ENCODE results near the gene NT5DC1. TPM values are rescaled to one million over a fixed set of nuclear protein-coding genes. Genes with fewer than 3 reads are reported as not detected.
"Not testable (repeated sequence)": the region's sequence is repeated elsewhere in the genome, so short reads cannot be mapped to it uniquely, and the experiment has no call there.

The NT5DC1 gene
- total RNA-seq, 1 experiment from 2014 or later, result 37.9 TPM

DNA sequence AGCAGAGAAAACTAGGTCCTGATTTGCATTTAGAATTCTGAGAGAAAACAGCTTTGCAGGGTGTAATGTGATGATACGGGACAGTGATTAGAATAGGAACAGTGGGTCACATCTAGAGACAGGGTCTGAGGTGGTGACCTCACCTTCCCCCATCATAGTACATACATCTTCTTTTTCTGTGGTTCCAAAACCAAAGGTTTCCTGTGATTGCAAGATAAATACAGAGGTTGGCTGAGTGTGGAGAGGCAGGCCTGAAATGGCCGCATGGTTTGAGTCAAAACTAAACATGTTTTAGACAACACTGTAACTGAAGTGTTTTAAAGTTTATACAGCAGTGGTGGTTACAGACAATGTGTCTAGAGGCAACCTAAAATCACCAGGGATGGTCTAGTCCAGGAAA is 10.4 kb upstream of the NT5DC1 start:
- BruUV-seq (replicated peaks), result no TSS peak
- Histone ChIP-seq H3K9me3 (ENCODE audit: low read depth, low read length, poor library complexity, severe bottlenecking) (no peaks in the 10 kb centered on the region), H3K36me3 (ENCODE audit: insufficient read depth, low read length, poor library complexity, severe bottlenecking) (no peaks in the 10 kb centered on the region), H3K27ac (ENCODE audit: low read depth, low read length, poor library complexity, severe bottlenecking) (no peak overlapping the region), H3K4me3 (ENCODE audit: low read depth, low read length, poor library complexity, severe bottlenecking) (no peak overlapping the region), H3K27me3 (replicated peaks; ENCODE audit: insufficient read depth, low read depth, low read length, poor library complexity) (no peaks in the 10 kb centered on the region), H3K4me1 (ENCODE audit: insufficient read depth, low read length, poor library complexity, severe bottlenecking) (no peaks in the 10 kb centered on the region)
- CTCF ChIA-PET, result no interaction called here
- intact Hi-C loops (cut with micrococcal nuclease; ENCODE audit: unreplicated experiment), result no loop called here
- POLR2A ChIA-PET (ENCODE audit: low non-redundant PET), result no interaction called here
- no peak for DNase-seq (ENCODE audit: low spot score)
- no peak for TF ChIP-seq EZH2 (IDR thresholded peaks at IDR 0.05; ENCODE audit: borderline replicate concordance, low read depth, low read length, poor library complexity, severe bottlenecking)
- TF ChIP-seq, protein P1, sequence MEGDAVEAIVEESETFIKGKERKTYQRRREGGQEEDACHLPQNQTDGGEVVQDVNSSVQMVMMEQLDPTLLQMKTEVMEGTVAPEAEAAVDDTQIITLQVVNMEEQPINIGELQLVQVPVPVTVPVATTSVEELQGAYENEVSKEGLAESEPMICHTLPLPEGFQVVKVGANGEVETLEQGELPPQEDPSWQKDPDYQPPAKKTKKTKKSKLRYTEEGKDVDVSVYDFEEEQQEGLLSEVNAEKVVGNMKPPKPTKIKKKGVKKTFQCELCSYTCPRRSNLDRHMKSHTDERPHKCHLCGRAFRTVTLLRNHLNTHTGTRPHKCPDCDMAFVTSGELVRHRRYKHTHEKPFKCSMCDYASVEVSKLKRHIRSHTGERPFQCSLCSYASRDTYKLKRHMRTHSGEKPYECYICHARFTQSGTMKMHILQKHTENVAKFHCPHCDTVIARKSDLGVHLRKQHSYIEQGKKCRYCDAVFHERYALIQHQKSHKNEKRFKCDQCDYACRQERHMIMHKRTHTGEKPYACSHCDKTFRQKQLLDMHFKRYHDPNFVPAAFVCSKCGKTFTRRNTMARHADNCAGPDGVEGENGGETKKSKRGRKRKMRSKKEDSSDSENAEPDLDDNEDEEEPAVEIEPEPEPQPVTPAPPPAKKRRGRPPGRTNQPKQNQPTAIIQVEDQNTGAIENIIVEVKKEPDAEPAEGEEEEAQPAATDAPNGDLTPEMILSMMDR (conservative IDR thresholded peaks at IDR 0.05; ENCODE audit: low read depth, low read length), result no peak

DNA sequence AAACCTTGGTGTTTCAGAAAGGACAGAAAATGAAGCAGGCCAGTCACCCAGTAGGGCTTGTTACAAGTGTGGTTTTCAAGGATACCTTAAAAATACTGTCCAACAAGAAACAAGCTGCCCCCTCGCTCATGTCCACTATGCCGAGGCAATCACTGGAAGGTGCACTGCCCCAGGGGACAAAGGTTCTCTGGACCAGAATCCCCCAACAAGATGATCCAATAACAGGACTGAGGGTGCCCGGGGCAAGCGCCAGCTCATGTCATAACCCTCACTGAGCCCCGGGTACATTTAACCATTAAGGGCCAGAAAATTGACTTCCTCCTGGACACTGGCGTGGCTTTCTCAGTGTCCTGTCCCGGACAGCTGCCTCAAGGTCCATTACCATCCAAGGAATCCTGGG is 6.6 kb upstream of the NT5DC1 start:
- POLR2A ChIA-PET (ENCODE audit: low non-redundant PET), result no interaction called here
- no peak for TF ChIP-seq EZH2 (IDR thresholded peaks at IDR 0.05; ENCODE audit: borderline replicate concordance, low read depth, low read length, poor library complexity, severe bottlenecking)
- TF ChIP-seq, protein P1 (conservative IDR thresholded peaks at IDR 0.05; ENCODE audit: low read depth, low read length), result no peak

DNA sequence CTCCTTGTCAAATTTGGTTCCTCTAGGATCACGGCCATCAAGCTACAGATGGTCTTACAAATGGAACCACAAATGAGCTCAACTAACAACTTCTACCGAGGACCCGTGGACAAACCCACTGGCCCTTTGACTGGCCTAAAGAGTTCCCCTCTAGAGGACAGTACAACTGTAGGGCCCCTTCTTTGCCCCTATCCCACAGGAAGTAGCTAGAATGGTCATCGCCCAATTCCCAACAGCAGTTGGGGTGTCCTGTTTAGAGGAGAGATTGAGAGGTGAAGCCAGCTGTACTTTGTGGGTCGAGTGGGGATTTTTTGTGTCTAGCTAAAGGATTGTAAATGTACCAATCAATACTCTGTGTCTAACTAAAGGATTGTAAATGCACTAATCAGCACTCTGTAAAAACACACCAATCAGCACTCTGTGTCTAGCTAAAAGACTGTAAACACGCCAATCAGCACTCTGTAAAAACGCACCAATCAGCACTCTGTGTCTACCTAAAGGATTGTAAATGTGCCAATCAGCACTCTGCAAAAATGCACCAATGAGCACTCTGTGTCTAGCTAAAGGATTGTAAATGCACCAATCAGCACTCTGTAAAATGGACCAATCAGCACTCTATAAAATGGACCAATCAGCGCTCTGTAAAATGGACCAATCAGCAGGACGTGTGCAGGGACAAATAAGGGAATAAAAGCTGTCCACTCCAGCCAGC is 4.4 kb upstream of the NT5DC1 start:
- POLR2A ChIA-PET (ENCODE audit: low non-redundant PET); H3K27ac ChIP-seq (ENCODE audit: low read depth, low read length, poor library complexity, severe bottlenecking); H3K36me3 ChIP-seq (ENCODE audit: insufficient read depth, low read length, poor library complexity, severe bottlenecking); H3K4me3 ChIP-seq (ENCODE audit: low read depth, low read length, poor library complexity, severe bottlenecking); H3K27me3 ChIP-seq (replicated peaks; ENCODE audit: insufficient read depth, low read depth, low read length, poor library complexity); BruUV-seq (replicated peaks); DNase-seq (ENCODE audit: low spot score): not testable (repeated sequence)
- Histone ChIP-seq H3K9me3 (ENCODE audit: low read depth, low read length, poor library complexity, severe bottlenecking) (peaks cover 16% of the 10 kb centered on the region), H3K4me1 (ENCODE audit: insufficient read depth, low read length, poor library complexity, severe bottlenecking) (peaks cover 11% of the 10 kb centered on the region)
- CTCF ChIA-PET, result interaction anchor here (0.7 to 2.0 kb wide), 2 partner anchors 22 to 85 kb away, joined by 3 to 14 read pairs; no protein-coding TSS in a partner anchor
- intact Hi-C loops (cut with micrococcal nuclease; ENCODE audit: unreplicated experiment), result loop anchor here (5.0 kb wide), 2 partner anchors 34 to 199 kb away; partner anchors contain the start of gene FRK

More for the DNA sequence above, 6.6 kb upstream of the NT5DC1 start:
- intact Hi-C loops (cut with micrococcal nuclease; ENCODE audit: unreplicated experiment), result no loop called here
- peaks cover 16% of the 10 kb centered on the region for H3K9me3 ChIP-seq (ENCODE audit: low read depth, low read length, poor library complexity, severe bottlenecking)
- H3K27ac ChIP-seq (ENCODE audit: low read depth, low read length, poor library complexity, severe bottlenecking), result no peak overlapping the region
- no peaks in the 10 kb centered on the region for H3K4me1 ChIP-seq (ENCODE audit: insufficient read depth, low read length, poor library complexity, severe bottlenecking)
- CTCF ChIA-PET, result no interaction called here
- no peak for DNase-seq (ENCODE audit: low spot score)
- no peak overlapping the region for H3K4me3 ChIP-seq (ENCODE audit: low read depth, low read length, poor library complexity, severe bottlenecking)
- H3K36me3 ChIP-seq (ENCODE audit: insufficient read depth, low read length, poor library complexity, severe bottlenecking), result no peaks in the 10 kb centered on the region
- no peaks in the 10 kb centered on the region for H3K27me3 ChIP-seq (replicated peaks; ENCODE audit: insufficient read depth, low read depth, low read length, poor library complexity)
- BruUV-seq (replicated peaks), result no TSS peak
